Central memory CD4-positive, alpha-beta T cell (primary cell): ENCODE measurements around the gene HTT.

ENCODE experiments used
- DNase-seq: peaks from one replicate; pipeline ENCODE4 v3.0.0; 2022

Gene HTT

DNA sequence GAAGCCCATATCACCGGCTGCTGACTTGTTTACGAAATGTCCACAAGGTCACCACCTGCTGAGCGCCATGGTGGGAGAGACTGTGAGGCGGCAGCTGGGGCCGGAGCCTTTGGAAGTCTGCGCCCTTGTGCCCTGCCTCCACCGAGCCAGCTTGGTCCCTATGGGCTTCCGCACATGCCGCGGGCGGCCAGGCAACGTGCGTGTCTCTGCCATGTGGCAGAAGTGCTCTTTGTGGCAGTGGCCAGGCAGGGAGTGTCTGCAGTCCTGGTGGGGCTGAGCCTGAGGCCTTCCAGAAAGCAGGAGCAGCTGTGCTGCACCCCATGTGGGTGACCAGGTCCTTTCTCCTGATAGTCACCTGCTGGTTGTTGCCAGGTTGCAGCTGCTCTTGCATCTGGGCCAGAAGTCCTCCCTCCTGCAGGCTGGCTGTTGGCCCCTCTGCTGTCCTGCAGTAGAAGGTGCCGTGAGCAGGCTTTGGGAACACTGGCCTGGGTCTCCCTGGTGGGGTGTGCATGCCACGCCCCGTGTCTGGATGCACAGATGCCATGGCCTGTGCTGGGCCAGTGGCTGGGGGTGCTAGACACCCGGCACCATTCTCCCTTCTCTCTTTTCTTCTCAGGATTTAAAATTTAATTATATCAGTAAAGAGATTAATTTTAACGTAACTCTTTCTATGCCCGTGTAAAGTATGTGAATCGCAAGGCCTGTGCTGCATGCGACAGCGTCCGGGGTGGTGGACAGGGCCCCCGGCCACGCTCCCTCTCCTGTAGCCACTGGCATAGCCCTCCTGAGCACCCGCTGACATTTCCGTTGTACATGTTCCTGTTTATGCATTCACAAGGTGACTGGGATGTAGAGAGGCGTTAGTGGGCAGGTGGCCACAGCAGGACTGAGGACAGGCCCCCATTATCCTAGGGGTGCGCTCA lies 165.8 kb downstream of the HTT start:
- DNase-seq, result no peak

- no peak for DNase-seq
These were observed 166.5 kb downstream of the HTT start for GRCh38 chr4:3240936-3241522.

DNA sequence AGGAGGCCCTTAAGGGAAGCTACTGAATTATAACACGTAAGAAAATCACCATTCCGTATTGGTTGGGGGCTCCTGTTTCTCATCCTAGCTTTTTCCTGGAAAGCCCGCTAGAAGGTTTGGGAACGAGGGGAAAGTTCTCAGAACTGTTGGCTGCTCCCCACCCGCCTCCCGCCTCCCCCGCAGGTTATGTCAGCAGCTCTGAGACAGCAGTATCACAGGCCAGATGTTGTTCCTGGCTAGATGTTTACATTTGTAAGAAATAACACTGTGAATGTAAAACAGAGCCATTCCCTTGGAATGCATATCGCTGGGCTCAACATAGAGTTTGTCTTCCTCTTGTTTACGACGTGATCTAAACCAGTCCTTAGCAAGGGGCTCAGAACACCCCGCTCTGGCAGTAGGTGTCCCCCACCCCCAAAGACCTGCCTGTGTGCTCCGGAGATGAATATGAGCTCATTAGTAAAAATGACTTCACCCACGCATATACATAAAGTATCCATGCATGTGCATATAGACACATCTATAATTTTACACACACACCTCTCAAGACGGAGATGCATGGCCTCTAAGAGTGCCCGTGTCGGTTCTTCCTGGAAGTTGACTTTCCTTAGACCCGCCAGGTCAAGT lies 167.5 kb downstream of the HTT start:
- DNase-seq, result no peak

DNA sequence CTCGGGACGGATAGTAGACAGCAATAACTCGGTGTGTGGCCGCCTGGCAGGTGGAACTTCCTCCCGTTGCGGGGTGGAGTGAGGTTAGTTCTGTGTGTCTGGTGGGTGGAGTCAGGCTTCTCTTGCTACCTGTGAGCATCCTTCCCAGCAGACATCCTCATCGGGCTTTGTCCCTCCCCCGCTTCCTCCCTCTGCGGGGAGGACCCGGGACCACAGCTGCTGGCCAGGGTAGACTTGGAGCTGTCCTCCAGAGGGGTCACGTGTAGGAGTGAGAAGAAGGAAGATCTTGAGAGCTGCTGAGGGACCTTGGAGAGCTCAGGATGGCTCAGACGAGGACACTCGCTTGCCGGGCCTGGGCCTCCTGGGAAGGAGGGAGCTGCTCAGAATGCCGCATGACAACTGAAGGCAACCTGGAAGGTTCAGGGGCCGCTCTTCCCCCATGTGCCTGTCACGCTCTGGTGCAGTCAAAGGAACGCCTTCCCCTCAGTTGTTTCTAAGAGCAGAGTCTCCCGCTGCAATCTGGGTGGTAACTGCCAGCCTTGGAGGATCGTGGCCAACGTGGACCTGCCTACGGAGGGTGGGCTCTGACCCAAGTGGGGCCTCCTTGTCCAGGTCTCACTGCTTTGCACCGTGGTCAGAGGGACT lies 168.8 kb downstream of the HTT start:
- DNase-seq, result no peak

- DNase-seq, result no peak
These were observed 169.5 kb downstream of the HTT start for GRCh38 chr4:3244002-3244401.

DNA sequence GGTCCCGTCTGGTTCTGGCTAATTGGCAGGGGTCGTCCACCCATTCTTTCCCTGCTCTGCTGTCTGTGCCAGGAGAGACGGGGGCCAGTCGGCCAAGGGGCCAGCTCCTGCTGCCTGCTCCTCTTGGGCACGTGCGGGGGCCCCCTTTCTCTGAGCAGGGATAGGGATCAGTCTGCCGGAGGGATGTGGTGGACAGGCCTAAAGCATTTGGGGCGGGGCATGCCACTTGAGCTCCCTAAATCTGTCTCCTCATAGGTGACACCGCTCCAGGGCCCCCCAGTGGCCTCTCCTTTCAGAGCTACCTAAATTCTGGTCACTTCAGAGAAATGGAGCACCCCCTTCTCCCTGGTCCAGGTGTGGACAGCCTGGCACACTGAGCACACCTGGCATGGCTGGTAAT lies 170.3 kb downstream of the HTT start:
- no peak for DNase-seq

- no peak for DNase-seq
These were observed 171.2 kb downstream of the HTT start for GRCh38 chr4:3245676-3246075.

GRCh38 chr4:3246458-3247398 lies 172.2 kb downstream of the HTT start:
- no peak for DNase-seq

DNA sequence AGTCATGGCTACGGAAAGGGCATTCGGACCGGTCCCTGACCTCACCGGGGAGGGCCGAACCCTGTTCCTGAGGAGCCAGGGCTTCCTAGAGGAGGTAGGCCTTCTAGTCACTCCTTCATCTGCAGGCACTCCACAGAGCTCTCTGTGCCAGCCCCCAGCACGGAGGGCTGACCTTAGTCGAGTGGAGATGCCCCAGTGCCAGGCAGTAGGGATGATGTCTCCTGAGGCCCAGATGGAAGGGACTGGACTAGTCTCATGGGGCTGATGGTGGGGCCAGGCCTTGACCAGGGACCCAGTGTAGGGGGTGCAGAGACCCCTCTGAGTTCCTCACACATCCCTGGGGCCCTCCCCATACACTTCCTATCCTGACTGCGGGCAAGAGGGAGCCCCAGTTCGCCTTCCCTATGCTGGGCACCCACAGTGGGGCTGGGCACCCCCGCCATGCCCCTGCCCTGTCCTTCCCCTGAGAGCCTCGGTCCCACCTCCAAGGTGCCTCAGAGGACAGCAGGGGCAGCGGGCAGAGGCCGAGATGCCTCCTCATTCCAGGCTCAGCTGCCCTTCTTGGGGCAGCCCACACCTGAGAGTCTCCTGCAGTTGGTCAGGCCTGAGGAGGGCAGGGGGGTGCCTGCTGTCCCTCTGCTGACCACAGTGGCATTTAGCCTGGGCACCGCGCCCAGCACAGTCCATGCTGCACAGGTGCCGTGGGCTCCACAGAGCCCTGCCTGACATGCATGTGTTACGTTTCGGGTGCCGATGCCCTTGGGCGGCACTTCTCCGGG lies 173.1 kb downstream of the HTT start:
- DNase-seq, result no peak

GRCh38 chr4:3248178-3248480 lies 173.6 kb downstream of the HTT start:
- DNase-seq, result no peak

- DNase-seq, result no peak
These were observed 174.6 kb downstream of the HTT start, which contains the start of gene MSANTD1 for GRCh38 chr4:3248811-3249661. Gene MSANTD1, plus strand, starts transcription at chr4:3249159. Its CDS starts 64 bp downstream, at chr4:3249223.

DNA sequence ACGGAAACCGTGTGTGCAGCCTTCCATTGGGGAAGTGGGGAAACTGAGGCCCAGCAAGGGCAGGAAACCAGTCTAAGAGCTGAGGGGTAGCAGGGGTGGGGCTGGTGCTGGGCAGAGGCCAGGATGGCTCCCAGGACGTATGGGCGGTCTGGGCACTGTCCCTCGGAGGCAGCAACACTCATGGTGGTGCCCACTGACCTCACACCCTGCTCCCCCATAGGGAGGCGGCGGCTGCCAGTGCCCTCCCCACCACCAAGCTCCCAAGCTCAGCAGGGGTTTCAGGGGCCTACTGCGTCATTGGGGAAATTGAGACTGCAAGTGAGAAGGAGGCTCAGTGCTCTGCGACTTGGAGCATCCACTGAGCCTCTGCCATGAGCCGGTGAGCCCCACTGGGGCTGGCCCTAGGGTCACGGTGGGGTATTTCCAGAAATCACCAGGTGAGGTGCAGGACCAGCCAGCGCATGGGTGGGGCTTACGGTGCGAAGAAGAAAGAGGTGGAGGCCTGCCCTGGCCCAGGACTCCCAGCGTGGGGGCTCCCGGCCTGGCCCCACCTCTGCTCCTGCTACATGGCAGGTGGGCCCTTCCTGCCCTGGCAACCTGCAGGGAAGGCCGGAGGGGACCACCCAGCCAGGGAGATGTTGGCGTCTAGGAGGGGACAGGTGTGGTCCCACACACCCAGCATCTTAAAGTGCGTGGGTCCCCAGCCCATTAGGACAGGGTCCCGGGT lies 175.4 kb downstream of the HTT start:
- DNase-seq, result no peak

GRCh38 chr4:3250438-3250955 lies 176.0 kb downstream of the HTT start:
- no peak for DNase-seq

DNA sequence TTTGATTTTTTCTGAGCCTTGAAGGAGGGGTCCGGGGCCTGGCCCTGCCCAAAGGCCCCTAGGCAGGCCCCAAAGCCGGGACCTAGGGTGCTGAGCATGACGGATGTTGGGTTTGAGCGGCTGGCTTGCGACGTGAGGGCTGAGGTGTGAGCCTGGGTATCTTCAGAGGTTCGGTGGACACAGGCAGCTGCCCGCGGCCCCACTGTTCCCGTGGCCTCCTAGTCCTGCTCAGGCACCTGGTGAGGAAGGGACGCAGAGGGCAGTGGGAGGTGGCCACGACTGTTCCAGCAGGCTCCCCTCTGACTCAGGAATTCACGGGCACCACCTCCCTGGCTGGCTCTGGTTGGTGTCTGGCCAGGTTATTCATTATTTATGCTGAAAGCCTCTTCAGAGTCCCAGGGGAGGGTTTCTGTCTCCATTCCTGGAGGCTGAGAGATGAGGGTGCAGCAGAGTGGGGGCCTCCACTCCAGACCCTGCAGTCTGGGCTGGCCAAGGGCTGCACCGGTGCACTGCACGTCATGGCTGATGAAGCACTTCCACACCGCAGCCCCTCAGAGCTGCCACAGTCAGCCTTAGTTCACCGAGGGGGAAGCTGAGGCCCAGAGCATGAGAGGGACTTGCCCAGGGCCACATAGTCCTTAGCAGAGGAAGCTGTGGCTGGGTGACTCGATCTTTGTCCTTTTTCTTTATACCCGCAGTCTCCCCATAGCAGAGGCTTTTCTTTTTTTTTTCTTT lies 176.6 kb downstream of the HTT start:
- no peak for DNase-seq

- no peak for DNase-seq
These were observed 177.4 kb downstream of the HTT start for GRCh38 chr4:3251691-3252479.

DNA sequence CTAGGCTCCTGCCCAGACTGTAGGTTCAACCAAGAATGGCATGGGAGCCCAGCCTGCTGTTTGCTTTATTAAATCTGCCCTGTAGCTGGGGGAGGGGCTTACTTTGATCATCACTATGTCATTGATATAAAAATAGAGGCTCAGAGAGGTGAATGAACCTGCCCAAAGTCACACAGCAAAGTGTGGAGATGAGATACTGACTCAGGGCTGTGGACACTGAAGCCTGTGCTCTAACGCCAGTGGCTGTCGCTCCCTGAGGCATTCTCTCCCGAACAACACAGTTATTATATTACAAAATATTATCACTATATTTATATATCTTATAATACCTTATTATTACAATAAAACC lies 178.0 kb downstream of the HTT start:
- DNase-seq, result no peak

- no peak for DNase-seq
These were observed 178.6 kb downstream of the HTT start for GRCh38 chr4:3252831-3253641.
